HepG2 (cell line): ENCODE results near the gene C2orf78. TPM values are rescaled to one million over a fixed set of nuclear protein-coding genes. Genes with fewer than 3 reads are reported as not detected.

ENCODE experiments used
- AHR ChIP-seq: IDR thresholded peaks from 2 replicates; pipeline ENCODE4 v1.6.1; 2018; ENCODE audit warnings: missing genetic modification reagents, missing compliant biosample characterization
- BCL6 ChIP-seq: IDR thresholded peaks from 2 replicates; pipeline ENCODE4 v1.6.1; 2016; ENCODE audit warnings: missing genetic modification reagents, missing compliant biosample characterization
- FOXP1 ChIP-seq, 2 experiments: fragments of 450-650 bp in 1 of 2; IDR thresholded peaks; 2 replicates each; pipeline ENCODE4 v1.6.1; 2017 to 2018; ENCODE audit warnings: antibody characterized with exemption in 1 of 2
- HES4 ChIP-seq: sonication (generic); formaldehyde crosslinking; IDR thresholded peaks from 2 replicates; pipeline ENCODE4 v1.9.0; 2021; ENCODE audit warnings: mild to moderate bottlenecking, missing genetic modification reagents, borderline replicate concordance
- HMGXB3 ChIP-seq: sonication (generic); formaldehyde crosslinking; IDR thresholded peaks from 2 replicates; pipeline ENCODE4 v1.4.0; 2020; ENCODE audit warnings: missing genetic modification reagents, borderline replicate concordance
- JUND ChIP-seq: sonication (generic); formaldehyde crosslinking; IDR thresholded peaks from 2 replicates; pipeline ENCODE4 v1.8.0; 2022; ENCODE audit warnings: mild to moderate bottlenecking, missing genetic modification reagents
- NCOA2 ChIP-seq: sonication (generic); formaldehyde crosslinking; IDR thresholded peaks from 2 replicates; pipeline ENCODE4 v1.8.0; 2022; ENCODE audit warnings: inconsistent platforms
- NFAT5 ChIP-seq: sonication (generic); formaldehyde crosslinking; IDR thresholded peaks from 2 replicates; pipeline ENCODE4 v1.4.0; 2020; ENCODE audit warnings: missing genetic modification reagents
- NFYC ChIP-seq: IDR thresholded peaks from 2 replicates; pipeline ENCODE4 v1.6.1; 2016; ENCODE audit warnings: missing genetic modification reagents, missing compliant biosample characterization
- RFX1 ChIP-seq: fragments of 450-650 bp; IDR thresholded peaks from 2 replicates; pipeline ENCODE4 v1.6.1; 2017
- SAP130 ChIP-seq: IDR thresholded peaks from 2 replicates; pipeline ENCODE4 v1.6.1; 2016; ENCODE audit warnings: low read depth
- SIX4 ChIP-seq: sonication (generic); formaldehyde crosslinking; IDR thresholded peaks from 2 replicates; pipeline ENCODE4 v1.4.0; 2020; ENCODE audit warnings: missing genetic modification reagents
- STAG1 ChIP-seq: sonication (generic); formaldehyde crosslinking; IDR thresholded peaks from 2 replicates; pipeline ENCODE4 v1.4.0; 2020; ENCODE audit warnings: missing genetic modification reagents
- ZNF275 ChIP-seq: sonication (generic); formaldehyde crosslinking; IDR thresholded peaks from 2 replicates; pipeline ENCODE4 v1.8.0; 2022; ENCODE audit warnings: missing genetic modification reagents, mild to moderate bottlenecking, inconsistent platforms, borderline replicate concordance
- ZNF484 ChIP-seq: sonication (generic); formaldehyde crosslinking; IDR thresholded peaks from 2 replicates; pipeline ENCODE4 v1.5.1; 2020; ENCODE audit warnings: mild to moderate bottlenecking, low read depth, missing genetic modification reagents, borderline replicate concordance
- ZNF547 ChIP-seq: sonication (generic); formaldehyde crosslinking; IDR thresholded peaks from 2 replicates; pipeline ENCODE4 v1.5.1; 2020; ENCODE audit warnings: mild to moderate bottlenecking, missing genetic modification reagents
- ZZZ3 ChIP-seq: sonication (generic); formaldehyde crosslinking; IDR thresholded peaks from 2 replicates; pipeline ENCODE4 v1.4.0; 2020; ENCODE audit warnings: missing genetic modification reagents, mild to moderate bottlenecking, borderline replicate concordance
- polyA plus RNA-seq, 8 experiments: library from polyadenylated mRNA; depleted of rRNA in 3 of 8; stranded (reverse) in 7 of 8; unstranded in 1 of 8; fragments of >200 nt; fragmentation: Illumina TruSeq in 4 of 8; extraction: Trizol in 4 of 8; gene quantifications; 2 replicates each; pipeline versions ENCODE4 v1.2.1 to v1.2.3, GENCODE V29; 2011 to 2016; ENCODE audit warnings: low read depth in 4 of 8, missing spikeins in 1 of 8, mixed read lengths in 1 of 8; ENCODE audit not compliant: insufficient read depth in 1 of 8
- total RNA-seq, 5 experiments: library from RNA; depleted of rRNA; stranded (reverse); fragments of >200 nt; fragmentation: Illumina TruSeq; extraction: Trizol; gene quantifications; 2 replicates each; pipeline ENCODE4 v1.2.3, GENCODE V29; 2016; ENCODE audit warnings: low read depth in 1 of 5
- TF ChIP-seq, protein P1 (sequence below): sonication (generic); formaldehyde crosslinking; IDR thresholded peaks from 2 replicates; pipeline ENCODE4 v1.4.0; 2020; ENCODE audit warnings: low read depth, mild to moderate bottlenecking, missing genetic modification reagents

C2orf78 gene
- total and polyA plus RNA-seq, 2 of the 13 experiments (the other 11 are each of a cell fraction or from before 2014, with no cell fraction given) = not detected

DNA sequence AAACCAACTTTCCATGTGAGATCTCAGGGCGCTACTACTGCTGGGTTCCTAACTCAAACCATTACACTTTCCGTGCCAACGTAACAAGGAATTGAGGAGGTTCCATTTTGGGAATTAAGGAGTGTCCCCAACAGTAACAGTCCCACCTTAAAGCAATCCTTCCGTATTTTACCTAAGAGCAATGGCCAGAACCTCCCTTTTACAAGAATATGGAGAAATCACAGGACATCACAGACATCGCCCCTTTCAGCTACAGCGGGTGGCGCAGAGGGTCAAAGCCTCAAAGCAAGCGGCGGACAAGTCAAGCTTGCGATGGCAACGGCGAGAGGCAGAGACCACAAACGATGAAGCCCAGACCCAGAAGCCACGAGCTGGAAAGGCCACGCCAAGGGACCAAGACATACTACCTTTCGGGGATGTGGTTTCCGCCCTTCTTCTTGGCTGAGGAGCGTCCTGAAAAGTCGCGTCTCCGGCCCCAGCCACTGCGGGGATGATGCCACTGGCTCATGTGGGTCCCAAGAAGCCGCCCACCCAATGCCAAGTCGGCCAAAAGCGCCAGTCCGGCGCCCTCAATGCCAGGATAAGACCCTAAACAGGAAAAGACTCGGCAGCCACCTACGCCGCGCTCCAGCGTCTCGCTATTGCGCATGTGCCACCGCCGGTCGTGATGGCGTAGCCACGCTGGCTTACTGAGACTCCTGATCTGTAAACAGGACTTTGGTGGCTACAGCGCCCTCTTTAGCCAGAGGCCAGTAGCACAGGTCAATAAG is 4.3 kb upstream of the C2orf78 start, which contains the start of gene DUSP11 (continued):
- TF ChIP-seq NFAT5 (CRISPR knock-in tag) = no peak
- peak; percentile 60; the same call in 1 of the 2 replicates for TF ChIP-seq AHR (CRISPR knock-in tag)
- TF ChIP-seq ZNF275 = peak; percentile 62; the same call in 1 of the 2 replicates
- TF ChIP-seq HMGXB3 = peak; percentile 47; the same call in 1 of the 2 replicates
- peak; percentile 85; the same call in 1 of the 2 replicates for TF ChIP-seq ZNF547 (CRISPR knock-in tag)
- peak; percentile 82 for TF ChIP-seq FOXP1 (IDR thresholded peaks at IDR 0.05)
- peak; percentile 90 for TF ChIP-seq FOXP1 (CRISPR knock-in tag; IDR thresholded peaks at IDR 0.05)
- no peak for TF ChIP-seq JUND (CRISPR knock-in tag)
- TF ChIP-seq, protein P1, sequence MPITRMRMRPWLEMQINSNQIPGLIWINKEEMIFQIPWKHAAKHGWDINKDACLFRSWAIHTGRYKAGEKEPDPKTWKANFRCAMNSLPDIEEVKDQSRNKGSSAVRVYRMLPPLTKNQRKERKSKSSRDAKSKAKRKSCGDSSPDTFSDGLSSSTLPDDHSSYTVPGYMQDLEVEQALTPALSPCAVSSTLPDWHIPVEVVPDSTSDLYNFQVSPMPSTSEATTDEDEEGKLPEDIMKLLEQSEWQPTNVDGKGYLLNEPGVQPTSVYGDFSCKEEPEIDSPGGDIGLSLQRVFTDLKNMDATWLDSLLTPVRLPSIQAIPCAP (CRISPR knock-in tag) = no peak
- no peak for TF ChIP-seq SIX4
- TF ChIP-seq NCOA2 = 0 out of 2 replicates have a peak, but pooled peaks have one; percentile 29
- no peak; the same call in 1 of the 2 replicates for TF ChIP-seq BCL6 (CRISPR knock-in tag)
- TF ChIP-seq STAG1 (CRISPR knock-in tag) = peak; percentile 69
- peak; percentile 93 for TF ChIP-seq SAP130 (CRISPR knock-in tag)
- TF ChIP-seq HES4 (CRISPR knock-in tag) = peak; percentile 28; the same call in 1 of the 2 replicates
- TF ChIP-seq ZZZ3 (CRISPR knock-in tag) = 0 out of 2 replicates have a peak, but pooled peaks have one; percentile 27
- TF ChIP-seq ZNF484 (CRISPR knock-in tag) = no peak
- TF ChIP-seq NFYC = no peak
- TF ChIP-seq RFX1 = no peak
